Measurements from ENCODE around the gene MCHR1. TPM values are rescaled to one million over a fixed set of nuclear protein-coding genes. Genes with fewer than 3 reads are reported as not detected.
A peak's percentile ranks its signal among the peaks of the same experiment; 100 is the strongest.

The MCHR1 gene
- total RNA-seq, 1 experiment from 2014 or later, result 1.0 TPM

DNA sequence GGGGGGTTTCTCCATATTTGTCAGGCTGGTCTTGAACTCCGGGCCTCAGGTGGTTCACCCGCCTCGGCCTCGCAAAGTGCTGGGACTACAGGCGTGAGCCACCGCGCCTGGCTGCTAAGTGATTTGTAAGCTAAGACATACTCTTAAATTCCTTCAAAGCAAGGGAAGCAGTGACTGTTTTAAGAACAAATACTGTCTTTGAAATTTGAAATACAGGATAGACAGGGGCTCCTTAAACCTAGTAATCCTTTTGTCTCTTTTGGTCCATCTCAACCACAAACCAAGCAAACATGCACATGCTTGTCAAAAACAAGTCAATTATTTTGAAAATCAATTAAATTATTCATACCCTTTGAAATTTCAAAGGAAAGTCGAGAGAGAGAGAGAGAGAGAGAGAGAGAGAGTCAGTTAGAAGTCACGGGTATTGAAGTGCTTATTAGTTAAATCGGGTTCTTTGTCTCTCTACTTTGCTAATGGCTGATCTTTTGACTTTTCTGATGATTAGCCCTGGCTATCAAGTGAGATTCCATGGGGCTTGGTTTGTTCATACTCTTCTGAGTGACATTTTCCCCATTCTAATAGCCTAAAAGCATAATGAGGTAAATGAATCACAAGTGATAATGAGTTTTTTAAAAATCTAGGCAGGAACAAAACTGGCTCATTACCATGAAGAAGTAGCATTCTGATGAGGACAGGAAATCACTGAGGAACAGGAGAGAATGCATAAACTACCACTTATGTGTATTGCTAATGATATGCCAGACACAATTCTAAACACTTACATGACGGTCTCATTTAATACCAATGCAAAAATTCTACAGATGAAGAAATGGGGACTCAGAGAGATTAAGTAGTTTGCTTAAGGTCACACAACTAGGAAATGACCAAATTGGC lies 48.0 kb downstream of the MCHR1 start:
- no peak for TF ChIP-seq MYBL2 (CRISPR knock-in tag; IDR thresholded peaks at IDR 0.05)
- TF ChIP-seq, protein P1, sequence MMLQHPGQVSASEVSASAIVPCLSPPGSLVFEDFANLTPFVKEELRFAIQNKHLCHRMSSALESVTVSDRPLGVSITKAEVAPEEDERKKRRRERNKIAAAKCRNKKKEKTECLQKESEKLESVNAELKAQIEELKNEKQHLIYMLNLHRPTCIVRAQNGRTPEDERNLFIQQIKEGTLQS (CRISPR knock-in tag; conservative IDR thresholded peaks at IDR 0.05), result no peak
- no peak for TF ChIP-seq GTF2I (CRISPR knock-in tag; conservative IDR thresholded peaks at IDR 0.05)
- no peak for TF ChIP-seq CDX4 (CRISPR knock-in tag; IDR thresholded peaks at IDR 0.05; ENCODE audit: borderline replicate concordance)
- TF ChIP-seq ZSCAN18 (CRISPR knock-in tag; IDR thresholded peaks at IDR 0.05), result no peak
- TF ChIP-seq FOXJ3 (CRISPR knock-in tag; IDR thresholded peaks at IDR 0.05; ENCODE audit: borderline replicate concordance), result no peak
- peak overlapping the region; percentile 46 for H3K27ac Mint-ChIP-seq
- H3K27me3 Mint-ChIP-seq (ENCODE audit: low read depth), result no peaks in the 10 kb centered on the region
- peaks cover 13% of the 10 kb centered on the region for H3K9me3 Mint-ChIP-seq
- H3K4me1 Mint-ChIP-seq, result peaks cover 44% of the 10 kb centered on the region
- peaks cover 2% of the 10 kb centered on the region; the same call in 1 of the 2 replicates for H3K36me3 Mint-ChIP-seq
- ChIA-PET CTCF (interaction anchor here (1.3 to 1.7 kb wide), 2 partner anchors 44 kb away, joined by 4 to 9 read pairs; no protein-coding TSS in a partner anchor), POLR2A (interaction anchor here (0.9 to 1.1 kb wide), 3 partner anchors 20 to 44 kb away, joined by 3 read pairs; no protein-coding TSS in a partner anchor)
- DNase-seq (ENCODE audit: low spot score) (no peak), ATAC-seq (no peak)
- H3K4me3 Mint-ChIP-seq, result peak overlapping the region; percentile 5; the same call in 1 of the 2 replicates

- peak; percentile 15 for ATAC-seq
- Mint-ChIP-seq H3K9me3 (peaks cover 13% of the 10 kb centered on the region), H3K27me3 (ENCODE audit: low read depth) (no peaks in the 10 kb centered on the region), H3K27ac (peak overlapping the region; percentile 83), H3K4me3 (no peak overlapping the region), H3K36me3 (peaks cover 2% of the 10 kb centered on the region; the same call in 1 of the 2 replicates), H3K4me1 (peaks cover 48% of the 10 kb centered on the region)
- CTCF ChIA-PET, result interaction anchor here (1.7 kb wide), 1 partner anchor 45 kb away, joined by 9 read pairs; no protein-coding TSS in a partner anchor
- no peak for DNase-seq (ENCODE audit: low spot score)
- POLR2A ChIA-PET, result interaction anchor here (0.9 to 1.2 kb wide), 3 partner anchors 14 to 45 kb away, joined by 3 read pairs; no protein-coding TSS in a partner anchor
- TF ChIP-seq TEAD4 (CRISPR knock-in tag; IDR thresholded peaks at IDR 0.05) (no peak), CDX4 (CRISPR knock-in tag; IDR thresholded peaks at IDR 0.05; ENCODE audit: borderline replicate concordance) (no peak), NR3C1 (CRISPR knock-in tag; conservative IDR thresholded peaks at IDR 0.05; ENCODE audit: low read depth) (no peak), SOX15 (CRISPR knock-in tag; IDR thresholded peaks at IDR 0.05) (no peak), ETV6 (CRISPR knock-in tag; IDR thresholded peaks at IDR 0.05) (no peak), MXD4 (CRISPR knock-in tag; IDR thresholded peaks at IDR 0.05; ENCODE audit: borderline replicate concordance) (no peak), ZNF219 (CRISPR knock-in tag; IDR thresholded peaks at IDR 0.05; ENCODE audit: borderline replicate concordance) (no peak), SMAD4 (CRISPR knock-in tag; IDR thresholded peaks at IDR 0.05) (no peak), STAT6 (CRISPR knock-in tag; conservative IDR thresholded peaks at IDR 0.05; ENCODE audit: low read depth) (no peak), TP53 (CRISPR knock-in tag; IDR thresholded peaks at IDR 0.05) (no peak), TCF7 (CRISPR knock-in tag; IDR thresholded peaks at IDR 0.05; ENCODE audit: low read depth) (no peak), NFATC4 (CRISPR knock-in tag; IDR thresholded peaks at IDR 0.05) (no peak), FOXP1 (CRISPR knock-in tag; IDR thresholded peaks at IDR 0.05; ENCODE audit: borderline replicate concordance) (no peak), FOXJ3 (CRISPR knock-in tag; IDR thresholded peaks at IDR 0.05; ENCODE audit: borderline replicate concordance) (no peak), NFYB (CRISPR knock-in tag; conservative IDR thresholded peaks at IDR 0.05; ENCODE audit: low read depth) (no peak)
- TF ChIP-seq, protein P2, sequence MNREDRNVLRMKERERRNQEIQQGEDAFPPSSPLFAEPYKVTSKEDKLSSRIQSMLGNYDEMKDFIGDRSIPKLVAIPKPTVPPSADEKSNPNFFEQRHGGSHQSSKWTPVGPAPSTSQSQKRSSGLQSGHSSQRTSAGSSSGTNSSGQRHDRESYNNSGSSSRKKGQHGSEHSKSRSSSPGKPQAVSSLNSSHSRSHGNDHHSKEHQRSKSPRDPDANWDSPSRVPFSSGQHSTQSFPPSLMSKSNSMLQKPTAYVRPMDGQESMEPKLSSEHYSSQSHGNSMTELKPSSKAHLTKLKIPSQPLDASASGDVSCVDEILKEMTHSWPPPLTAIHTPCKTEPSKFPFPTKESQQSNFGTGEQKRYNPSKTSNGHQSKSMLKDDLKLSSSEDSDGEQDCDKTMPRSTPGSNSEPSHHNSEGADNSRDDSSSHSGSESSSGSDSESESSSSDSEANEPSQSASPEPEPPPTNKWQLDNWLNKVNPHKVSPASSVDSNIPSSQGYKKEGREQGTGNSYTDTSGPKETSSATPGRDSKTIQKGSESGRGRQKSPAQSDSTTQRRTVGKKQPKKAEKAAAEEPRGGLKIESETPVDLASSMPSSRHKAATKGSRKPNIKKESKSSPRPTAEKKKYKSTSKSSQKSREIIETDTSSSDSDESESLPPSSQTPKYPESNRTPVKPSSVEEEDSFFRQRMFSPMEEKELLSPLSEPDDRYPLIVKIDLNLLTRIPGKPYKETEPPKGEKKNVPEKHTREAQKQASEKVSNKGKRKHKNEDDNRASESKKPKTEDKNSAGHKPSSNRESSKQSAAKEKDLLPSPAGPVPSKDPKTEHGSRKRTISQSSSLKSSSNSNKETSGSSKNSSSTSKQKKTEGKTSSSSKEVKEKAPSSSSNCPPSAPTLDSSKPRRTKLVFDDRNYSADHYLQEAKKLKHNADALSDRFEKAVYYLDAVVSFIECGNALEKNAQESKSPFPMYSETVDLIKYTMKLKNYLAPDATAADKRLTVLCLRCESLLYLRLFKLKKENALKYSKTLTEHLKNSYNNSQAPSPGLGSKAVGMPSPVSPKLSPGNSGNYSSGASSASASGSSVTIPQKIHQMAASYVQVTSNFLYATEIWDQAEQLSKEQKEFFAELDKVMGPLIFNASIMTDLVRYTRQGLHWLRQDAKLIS (CRISPR knock-in tag; IDR thresholded peaks at IDR 0.05; ENCODE audit: borderline replicate concordance), result no peak
Measured at GRCh38 chr22:40727964-40728615, 48.8 kb downstream of the MCHR1 start.
